ENCODE measurements around the gene KDM5C. TPM values are rescaled to one million over a fixed set of nuclear protein-coding genes. Genes with fewer than 3 reads are reported as not detected.

The KDM5C gene
- total and polyA plus RNA-seq, 2 experiments from 2014 or later: 74.5 to 144 TPM

DNA sequence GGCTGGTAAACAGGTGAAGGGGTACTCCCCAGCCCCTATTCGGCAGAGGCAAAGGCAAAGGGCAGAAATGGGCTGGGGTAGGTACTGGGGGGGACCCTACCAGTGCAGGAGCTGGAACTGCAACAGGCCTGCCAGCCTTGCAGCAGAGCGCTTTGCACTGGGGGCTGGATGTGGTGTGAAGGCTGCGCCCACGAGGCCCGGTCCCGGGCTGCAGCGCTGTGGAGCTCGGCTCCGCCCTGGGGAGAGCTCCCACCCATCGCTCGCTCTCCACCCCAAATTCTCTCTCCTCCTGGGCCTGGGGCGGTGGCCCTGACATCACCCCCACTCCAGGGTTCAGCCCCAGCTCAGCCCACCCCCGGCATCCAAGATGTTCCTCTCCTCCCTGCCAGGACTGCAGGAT lies 32.2 kb upstream of the KDM5C start:
- Histone ChIP-seq H3K27ac (no peak overlapping the region), H4K20me1 (ENCODE audit: insufficient read depth, poor library complexity, severe bottlenecking) (no peaks in the 10 kb centered on the region), H3K4me3 (no peak overlapping the region), H3K4me1 (ENCODE audit: insufficient read depth) (no peaks in the 10 kb centered on the region), H3K36me3 (replicated peaks; ENCODE audit: insufficient read depth, low read depth) (no peaks in the 10 kb centered on the region), H3K27me3 (no peaks in the 10 kb centered on the region), H3K4me2 (no peak overlapping the region), H2AFZ (no peak overlapping the region), H3K79me2 (no peaks in the 10 kb centered on the region), H3K9me3 (ENCODE audit: low read depth) (no peaks in the 10 kb centered on the region), H3K9me2 (replicated peaks; ENCODE audit: insufficient read depth) (no peaks in the 10 kb centered on the region)
- WGBS (ENCODE audit: low lambda C conversion rate, missing lambda C conversion rate): 89% methylated on average over 3 of the region's 13 CpGs
- no peak for DNase-seq (ENCODE audit: low spot score)
- TF ChIP-seq EZH2 (IDR thresholded peaks at IDR 0.05; ENCODE audit: borderline replicate concordance): no peak
- TF ChIP-seq CTCF (IDR thresholded peaks at IDR 0.05; ENCODE audit: poor library complexity): no peak
- TF ChIP-seq EZH2phosphoT487 (IDR thresholded peaks at IDR 0.05; ENCODE audit: low read depth, severe bottlenecking, unreplicated experiment): no peak

DNA sequence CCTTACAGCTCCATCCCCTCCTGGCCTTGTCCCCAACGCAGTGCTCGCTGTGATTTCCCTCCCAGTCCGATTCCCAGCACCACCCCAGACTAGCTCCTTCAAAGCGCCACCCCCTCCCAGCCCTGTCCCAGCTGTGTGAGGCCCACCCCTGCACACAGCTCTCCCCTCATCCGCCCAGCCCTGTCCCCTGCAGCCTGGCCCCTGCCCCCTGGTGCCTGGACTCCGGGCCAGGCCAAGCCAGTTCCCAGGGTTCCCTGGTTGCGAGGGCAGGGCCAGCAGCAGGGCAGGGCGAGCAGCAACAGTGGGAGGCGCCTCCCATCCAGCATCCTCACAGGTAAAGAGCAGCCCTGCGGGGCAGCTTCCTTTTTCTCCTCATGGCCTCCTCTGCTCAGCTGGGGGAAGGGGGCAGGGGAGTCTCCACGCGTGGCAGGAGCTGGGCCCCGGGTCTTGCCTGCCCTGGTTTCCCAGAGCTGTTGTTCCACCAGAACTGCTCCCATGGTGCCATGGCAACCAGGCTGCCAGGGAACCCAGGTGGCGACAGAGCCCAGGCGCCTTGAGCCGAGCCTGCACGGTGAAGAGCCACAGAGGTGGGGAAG lies 31.5 kb upstream of the KDM5C start:
- no peaks in the 10 kb centered on the region for H3K9me2 ChIP-seq (replicated peaks; ENCODE audit: insufficient read depth)
- H3K79me2 ChIP-seq: no peaks in the 10 kb centered on the region
- no peaks in the 10 kb centered on the region for H4K20me1 ChIP-seq (ENCODE audit: insufficient read depth, poor library complexity, severe bottlenecking)
- H3K4me2 ChIP-seq: no peak overlapping the region
- TF ChIP-seq EZH2 (IDR thresholded peaks at IDR 0.05; ENCODE audit: borderline replicate concordance) (no peak), CTCF (IDR thresholded peaks at IDR 0.05; ENCODE audit: poor library complexity) (no peak), EZH2phosphoT487 (IDR thresholded peaks at IDR 0.05; ENCODE audit: low read depth, severe bottlenecking, unreplicated experiment) (no peak)
- no peaks in the 10 kb centered on the region for H3K9me3 ChIP-seq (ENCODE audit: low read depth)
- H3K36me3 ChIP-seq (replicated peaks; ENCODE audit: insufficient read depth, low read depth): no peaks in the 10 kb centered on the region
- no peak overlapping the region for H3K4me3 ChIP-seq
- no peak for DNase-seq (ENCODE audit: low spot score)
- no peaks in the 10 kb centered on the region for H3K4me1 ChIP-seq (ENCODE audit: insufficient read depth)
- no peaks in the 10 kb centered on the region for H3K27me3 ChIP-seq
- no peak overlapping the region for H2AFZ ChIP-seq
- WGBS (ENCODE audit: low lambda C conversion rate, missing lambda C conversion rate): 74% methylated on average over 17 of the region's 17 CpGs
- H3K27ac ChIP-seq: no peak overlapping the region

DNA sequence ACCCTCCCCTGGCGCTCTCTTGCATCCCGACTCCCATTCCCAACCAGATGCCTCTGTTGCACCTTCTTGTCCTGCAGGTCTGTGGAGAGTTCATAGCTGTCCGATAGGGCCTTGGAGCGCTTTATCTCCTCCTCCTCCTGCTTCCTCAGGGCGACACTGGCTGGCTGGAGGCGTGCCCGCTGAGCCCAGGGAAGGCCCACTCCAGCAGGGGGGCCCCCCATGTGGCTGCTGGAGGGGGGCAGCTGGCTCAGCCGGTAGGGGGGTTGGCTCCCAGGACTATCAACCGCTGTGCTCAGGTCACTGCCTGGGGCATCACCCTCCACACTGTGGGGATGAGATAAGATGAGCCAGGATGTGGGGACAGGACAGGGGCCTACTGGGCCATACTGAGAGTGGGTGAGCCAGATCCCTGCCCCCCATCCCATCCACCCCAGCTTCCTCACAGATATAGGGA lies 30.8 kb upstream of the KDM5C start:
- WGBS (ENCODE audit: low lambda C conversion rate, missing lambda C conversion rate): 85% methylated on average over 9 of the region's 9 CpGs
- Histone ChIP-seq H4K20me1 (ENCODE audit: insufficient read depth, poor library complexity, severe bottlenecking) (no peaks in the 10 kb centered on the region), H3K9me2 (replicated peaks; ENCODE audit: insufficient read depth) (no peaks in the 10 kb centered on the region), H3K9me3 (ENCODE audit: low read depth) (no peaks in the 10 kb centered on the region), H3K36me3 (replicated peaks; ENCODE audit: insufficient read depth, low read depth) (no peaks in the 10 kb centered on the region), H3K79me2 (no peaks in the 10 kb centered on the region), H3K27me3 (no peaks in the 10 kb centered on the region), H3K4me1 (ENCODE audit: insufficient read depth) (no peaks in the 10 kb centered on the region), H3K4me2 (no peak overlapping the region), H2AFZ (no peak overlapping the region), H3K27ac (no peak overlapping the region), H3K4me3 (no peak overlapping the region)
- DNase-seq (ENCODE audit: low spot score): no peak
- TF ChIP-seq CTCF (IDR thresholded peaks at IDR 0.05; ENCODE audit: poor library complexity) (no peak), EZH2phosphoT487 (IDR thresholded peaks at IDR 0.05; ENCODE audit: low read depth, severe bottlenecking, unreplicated experiment) (no peak), EZH2 (IDR thresholded peaks at IDR 0.05; ENCODE audit: borderline replicate concordance) (no peak)
